Stimulated activated CD8-positive, alpha-beta memory T cell treated with anti-CD3 and anti-CD28 coated beads, Interleukin-15, amount 100 ng/mL, for 4 hours (primary cell): Measurements from ENCODE around the gene SHOC2.

Source experiments
- DNase-seq, 2 donors: peaks; one replicate each; pipeline ENCODE4 v3.0.0-alpha.2; 2020; ENCODE audit warnings: low read depth in 2 of 2

Gene SHOC2

DNA sequence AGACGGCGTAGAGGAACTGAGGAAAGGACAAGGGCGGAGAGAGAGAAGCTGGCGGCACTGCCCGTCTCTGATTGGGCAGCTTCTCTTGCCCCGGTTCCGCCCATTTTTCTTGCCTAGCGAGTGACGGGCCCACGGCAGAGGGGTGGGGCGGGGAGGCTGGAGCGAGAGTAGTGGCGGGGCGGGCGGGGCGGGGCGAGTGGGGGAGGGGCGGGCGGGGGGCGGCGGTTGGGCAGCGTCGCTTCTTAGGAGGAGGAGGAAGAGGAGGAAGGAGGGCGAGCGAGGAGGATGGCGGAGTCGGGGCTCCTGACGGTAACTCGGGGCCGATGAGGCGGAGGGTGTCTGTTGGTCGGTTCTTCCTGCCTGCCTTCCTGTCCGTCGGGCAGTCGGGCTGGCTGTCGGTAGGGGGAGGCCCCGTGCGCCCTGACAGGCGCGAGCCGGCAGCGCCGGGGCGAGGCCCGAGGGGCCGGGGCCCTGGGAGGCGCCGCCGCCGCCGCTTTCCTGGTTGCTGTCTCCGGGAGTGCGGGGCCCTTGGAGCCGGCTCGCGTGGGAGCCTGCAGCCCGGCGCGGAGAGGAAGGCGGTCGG, at the start of gene SHOC2:
TSS of gene SHOC2 (plus strand) at position 256 of the 583 bp plus-strand sequence. CDS start 44,755 bp downstream, outside the sequence.
- DNase-seq, result peak; percentile 97 to 99

DNA sequence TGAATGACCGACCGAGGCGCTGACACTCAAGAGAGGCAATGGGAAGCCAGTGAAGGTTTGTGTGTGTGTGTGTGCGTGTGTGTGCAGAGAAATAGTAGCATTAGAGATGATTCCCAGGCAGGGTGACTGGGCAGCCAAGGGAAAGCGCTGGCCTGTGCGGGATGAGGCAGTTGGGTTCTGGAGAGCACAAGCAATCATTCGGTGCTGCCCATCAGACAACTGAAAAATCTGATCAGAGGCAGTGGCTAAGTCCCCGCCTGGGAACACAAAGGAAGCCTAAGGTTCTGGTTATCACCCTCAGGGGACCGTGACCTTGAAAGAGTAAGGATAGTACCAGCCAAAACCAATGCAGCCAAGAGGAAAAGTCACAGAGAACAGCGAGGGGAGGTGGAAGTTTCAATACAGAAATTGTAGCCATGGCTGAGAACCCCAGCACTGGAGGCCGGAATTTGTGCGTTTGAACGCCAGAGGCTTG, 48.5 kb upstream of the SHOC2 start:
- no peak for DNase-seq

DNA sequence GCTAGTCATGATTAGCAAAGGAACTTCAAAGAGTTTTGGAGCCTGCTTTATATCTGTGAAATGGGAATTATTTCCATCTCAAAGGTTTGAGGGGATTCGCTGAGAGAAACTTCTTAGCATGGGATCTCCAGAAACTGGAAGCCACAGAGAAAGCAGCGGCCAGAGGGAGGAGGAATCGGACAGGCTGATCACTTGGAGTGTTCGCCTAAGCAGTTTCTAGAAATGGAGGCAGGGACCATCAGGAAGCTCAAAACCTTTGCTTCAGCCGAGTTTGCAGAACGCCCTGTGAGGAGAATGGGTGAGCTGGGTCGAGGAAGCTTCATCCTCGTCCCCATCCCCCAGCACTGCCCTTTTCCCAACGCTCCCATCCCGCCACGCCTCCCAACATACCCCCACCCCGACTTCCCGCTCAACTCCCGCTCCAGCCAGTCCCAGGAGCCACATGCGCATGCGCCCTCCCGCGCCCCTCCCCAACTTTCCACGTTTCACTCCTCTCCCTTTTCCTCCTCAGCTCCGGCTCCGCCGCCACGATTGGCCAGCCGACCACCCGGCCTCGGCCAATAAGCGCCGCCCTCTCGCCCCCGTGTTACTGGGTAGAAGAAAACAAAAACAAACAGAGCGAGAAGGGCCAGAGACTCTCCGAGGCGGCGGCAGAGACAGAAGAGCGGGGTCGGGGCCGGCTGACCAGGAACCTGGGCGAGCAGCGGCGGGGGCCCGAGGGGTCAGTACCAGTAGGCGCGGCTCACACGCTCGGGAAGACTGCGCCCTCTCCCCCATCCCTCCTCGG, 47.9 kb upstream of the SHOC2 start, which contains the start of gene PDCD4:
TSS of gene PDCD4 (plus strand) at position 631 of the 787 bp plus-strand sequence. CDS start 4,100 bp downstream, outside the sequence.
- DNase-seq, result peak; percentile 85 to 91

- DNase-seq, result peak; percentile 49 to 60
These were observed 47.0 kb upstream of the SHOC2 start for GRCh38 chr10:110872145-110872983.

DNA sequence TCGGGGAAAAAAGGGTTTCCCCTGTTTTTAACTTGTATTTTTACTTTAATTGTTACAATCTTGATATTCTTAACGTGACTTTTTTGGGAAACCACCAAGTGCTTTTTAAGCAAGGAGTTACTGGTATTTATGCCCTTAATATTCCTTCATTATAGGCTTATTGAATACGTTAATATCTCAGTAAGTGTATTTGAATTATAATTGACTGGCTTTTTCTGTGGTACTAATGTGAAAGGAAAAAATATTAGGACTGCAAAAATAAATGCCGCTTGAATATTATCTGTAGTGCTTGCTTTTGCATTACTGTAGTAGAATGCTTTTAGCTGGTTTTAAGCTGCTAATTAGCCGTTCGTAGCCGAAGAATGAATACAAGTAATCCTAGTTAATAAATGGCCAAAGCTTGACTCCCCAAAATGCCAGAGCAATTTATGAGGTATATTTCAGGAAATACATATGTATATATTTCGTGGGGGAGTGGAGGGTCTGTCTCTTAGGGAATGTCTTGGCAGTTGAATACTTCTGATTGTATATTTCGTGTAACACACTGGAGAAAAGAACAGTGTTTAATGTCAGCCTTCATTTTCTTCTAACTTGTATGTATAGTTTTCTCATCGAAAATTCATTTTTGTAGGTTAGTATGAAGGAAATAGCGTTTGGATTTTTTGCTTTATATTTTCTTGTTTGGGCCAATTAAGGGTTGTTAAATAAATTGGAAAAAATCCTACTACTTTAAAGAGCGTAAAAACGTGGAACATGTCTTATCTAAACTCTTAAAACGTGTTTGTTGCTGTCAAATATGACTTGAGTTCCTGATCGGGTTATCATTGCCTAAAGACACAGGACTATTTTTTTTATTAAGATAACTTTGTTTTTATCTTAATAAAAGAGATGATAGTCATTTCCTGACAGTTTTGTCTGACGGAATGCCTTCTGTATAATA, 46.1 kb upstream of the SHOC2 start:
- no peak for DNase-seq

- no peak for DNase-seq
These were observed 45.5 kb upstream of the SHOC2 start for GRCh38 chr10:110873951-110874350.

DNA sequence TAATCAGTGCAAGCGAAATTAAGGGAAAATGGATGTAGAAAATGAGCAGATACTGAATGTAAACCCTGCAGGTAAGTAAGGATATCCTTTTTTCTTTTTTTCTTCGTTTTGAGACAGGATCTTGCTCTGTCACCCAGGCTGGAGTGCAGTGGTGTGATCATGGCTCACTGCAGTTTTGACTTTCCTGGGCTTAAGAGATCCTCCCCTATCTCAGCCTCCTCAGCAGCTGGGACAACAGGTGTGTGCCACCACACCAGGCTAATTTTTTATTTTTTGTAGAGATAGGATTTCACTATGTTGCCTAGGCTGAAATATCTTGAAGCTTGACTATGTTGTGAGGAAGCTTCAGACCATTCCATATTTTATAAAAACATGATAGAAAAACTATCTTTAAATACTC, 43.4 kb upstream of the SHOC2 start:
- no peak for DNase-seq

DNA sequence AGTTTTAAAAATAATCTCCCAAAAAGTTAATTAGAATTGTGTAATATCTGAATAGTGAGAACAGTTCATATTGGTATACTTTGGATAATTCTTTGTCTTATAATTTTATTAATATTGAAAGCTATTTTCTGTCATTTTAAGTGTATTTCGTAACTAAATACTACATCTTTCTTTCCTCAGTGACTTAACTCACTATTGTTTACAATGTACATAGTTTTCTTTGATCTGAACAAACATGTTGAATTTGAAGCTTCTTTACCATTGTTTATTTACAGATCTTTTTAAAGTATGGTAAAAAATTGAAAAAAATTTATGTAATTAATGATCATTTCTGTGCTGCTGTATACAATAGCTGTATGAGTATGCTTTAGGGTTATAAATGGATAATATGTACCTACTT, 42.6 kb upstream of the SHOC2 start:
- DNase-seq, result no peak

DNA sequence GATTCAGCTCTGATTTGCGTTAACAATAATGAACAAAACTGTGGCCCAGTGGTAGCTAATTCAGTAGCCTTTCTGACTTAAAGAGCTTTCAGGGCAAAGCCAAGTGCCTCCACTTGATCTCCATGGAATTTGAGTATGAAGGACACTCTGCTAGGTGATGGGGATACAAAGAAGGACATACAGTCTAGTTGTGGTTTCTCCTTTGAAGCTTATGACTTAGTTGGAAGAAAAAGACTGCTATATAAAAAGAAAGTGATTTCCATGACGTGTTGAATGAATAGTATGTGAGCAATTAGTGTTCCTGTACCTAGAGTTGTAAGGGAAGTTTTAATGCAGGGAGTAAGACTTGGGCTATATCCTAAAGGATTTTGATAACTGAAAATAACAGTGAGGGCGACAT, 39.4 kb upstream of the SHOC2 start:
- DNase-seq, result no peak

DNA sequence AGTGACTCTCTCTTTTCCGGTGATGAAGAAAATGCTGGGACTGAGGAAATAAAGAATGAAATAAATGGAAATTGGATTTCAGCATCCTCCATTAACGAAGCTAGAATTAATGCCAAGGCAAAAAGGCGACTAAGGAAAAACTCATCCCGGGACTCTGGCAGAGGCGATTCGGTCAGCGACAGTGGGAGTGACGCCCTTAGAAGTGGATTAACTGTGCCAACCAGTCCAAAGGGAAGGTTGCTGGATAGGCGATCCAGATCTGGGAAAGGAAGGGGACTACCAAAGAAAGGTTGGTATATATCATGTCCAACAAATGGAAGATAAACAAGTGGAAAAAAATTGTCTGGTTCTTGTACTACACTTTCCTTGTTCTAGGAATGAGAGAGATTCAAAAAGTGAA, 38.2 kb upstream of the SHOC2 start:
- DNase-seq, result no peak

DNA sequence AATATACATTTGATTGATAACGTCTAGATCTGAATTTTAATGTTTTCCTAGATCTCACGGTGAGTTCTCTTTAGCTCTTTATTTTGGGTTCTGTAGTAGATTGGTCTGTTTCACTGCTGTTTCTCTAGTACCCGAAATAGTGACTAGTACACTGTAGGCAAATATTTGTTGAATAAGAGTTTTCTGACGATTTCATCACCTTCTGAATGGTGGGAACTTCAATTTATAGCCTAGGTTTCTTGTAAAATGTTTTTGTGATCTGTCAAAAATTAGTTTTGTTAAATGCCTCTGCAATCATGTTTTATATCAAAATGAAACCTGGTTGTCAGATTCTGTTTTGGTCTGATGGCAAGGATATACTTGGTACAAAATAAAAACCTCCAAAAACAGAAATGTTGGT, 37.5 kb upstream of the SHOC2 start:
- no peak for DNase-seq

DNA sequence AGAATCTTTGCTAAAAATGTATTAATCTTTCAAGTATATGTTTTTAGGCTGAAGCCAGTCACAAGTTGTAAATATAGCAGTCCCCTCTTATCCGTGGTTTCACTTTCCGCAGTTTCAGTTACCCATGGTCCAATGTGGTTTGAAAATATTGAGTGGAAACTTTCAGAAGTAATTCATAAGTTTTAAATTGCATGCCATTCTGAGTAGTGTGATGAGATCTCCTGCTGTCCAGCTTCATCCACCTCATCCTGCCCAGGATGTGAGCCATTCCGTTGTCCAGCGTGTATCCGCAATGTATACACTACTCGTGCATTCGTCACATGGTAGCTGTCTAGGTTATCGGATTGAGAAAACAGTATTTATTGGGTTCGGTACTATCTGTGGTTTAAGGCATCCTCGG, 35.5 kb upstream of the SHOC2 start:
- no peak for DNase-seq

DNA sequence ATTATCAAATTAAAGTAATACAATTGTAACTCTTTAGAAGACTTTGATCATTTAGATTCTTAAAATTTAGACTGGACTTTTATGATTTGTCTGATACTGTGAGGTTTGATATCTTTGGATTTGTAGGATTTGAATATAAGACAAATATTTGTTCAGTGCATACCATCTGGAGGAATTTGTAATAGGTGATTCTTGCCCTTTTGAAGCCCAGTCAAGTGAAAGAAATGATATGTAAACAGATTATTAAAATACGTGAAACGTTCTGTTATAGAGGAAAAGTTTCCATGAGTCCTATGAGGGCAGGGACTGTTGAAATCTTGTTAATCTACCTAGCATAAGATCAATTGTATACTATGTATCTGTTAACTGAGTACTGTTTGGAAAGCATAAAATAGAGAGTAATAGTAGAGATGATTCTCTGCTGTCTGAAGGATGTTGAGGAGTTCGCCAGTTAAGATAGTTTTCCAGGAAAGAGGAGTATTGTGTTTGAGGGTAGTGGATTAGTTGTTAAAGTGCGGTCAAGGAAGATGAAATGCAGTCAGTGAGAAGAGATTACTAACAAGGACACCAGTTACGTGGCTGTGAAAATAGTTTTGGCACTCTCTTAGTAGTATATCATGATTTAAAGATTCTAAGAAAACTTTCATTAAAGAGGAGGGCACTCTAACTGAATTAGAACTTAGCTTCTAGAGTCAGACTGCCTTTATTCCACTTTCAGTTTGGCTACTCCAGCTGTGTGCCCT, 33.3 kb upstream of the SHOC2 start:
- DNase-seq, result no peak

DNA sequence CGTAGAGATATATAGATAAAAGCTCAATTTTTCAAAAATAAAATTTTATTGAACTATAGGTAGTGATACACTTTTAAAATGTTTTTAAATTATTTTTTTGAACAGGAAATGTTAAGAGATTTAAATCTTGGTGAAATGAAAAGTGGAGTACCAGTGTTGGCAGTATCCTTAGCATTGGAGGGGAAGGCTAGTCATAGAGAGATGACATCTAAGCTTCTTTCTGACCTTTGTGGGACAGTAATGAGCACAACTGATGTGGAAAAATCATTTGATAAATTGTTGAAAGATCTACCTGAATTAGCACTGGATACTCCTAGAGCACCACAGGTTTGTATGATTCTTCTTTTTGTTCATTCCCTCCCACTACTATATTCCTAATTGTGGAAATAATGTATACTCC, 31.8 kb upstream of the SHOC2 start:
- no peak for DNase-seq

DNA sequence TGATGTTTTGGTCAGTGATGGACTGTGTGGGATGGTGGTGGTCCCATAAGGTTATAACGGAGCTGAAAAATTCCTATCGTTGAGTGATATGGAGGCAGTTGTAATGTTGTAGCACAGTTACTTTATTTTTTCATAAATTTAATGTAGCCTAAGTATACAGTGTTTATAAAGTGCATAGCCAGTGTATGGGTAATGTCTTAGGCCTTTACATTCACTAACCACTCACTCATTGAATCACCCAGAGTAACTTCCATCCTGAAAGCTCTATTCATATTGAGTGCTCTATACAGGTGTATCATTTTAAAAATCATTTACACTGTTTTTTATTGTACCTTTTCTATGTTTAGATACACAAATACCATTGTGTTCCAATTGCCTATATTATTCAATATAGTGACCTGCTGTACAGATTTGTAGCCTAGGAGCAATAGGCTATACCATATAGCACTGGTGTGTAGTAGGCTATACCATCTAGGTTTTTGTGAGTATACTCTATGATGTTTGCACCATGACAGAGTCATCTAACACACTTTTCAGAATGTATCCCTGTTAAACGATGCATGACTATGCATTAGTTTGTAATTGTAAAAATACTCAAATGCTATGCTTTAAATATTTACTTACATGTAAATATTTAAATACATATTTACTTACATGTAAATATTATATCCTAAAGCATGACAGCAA, 26.7 kb upstream of the SHOC2 start:
- DNase-seq, result no peak

DNA sequence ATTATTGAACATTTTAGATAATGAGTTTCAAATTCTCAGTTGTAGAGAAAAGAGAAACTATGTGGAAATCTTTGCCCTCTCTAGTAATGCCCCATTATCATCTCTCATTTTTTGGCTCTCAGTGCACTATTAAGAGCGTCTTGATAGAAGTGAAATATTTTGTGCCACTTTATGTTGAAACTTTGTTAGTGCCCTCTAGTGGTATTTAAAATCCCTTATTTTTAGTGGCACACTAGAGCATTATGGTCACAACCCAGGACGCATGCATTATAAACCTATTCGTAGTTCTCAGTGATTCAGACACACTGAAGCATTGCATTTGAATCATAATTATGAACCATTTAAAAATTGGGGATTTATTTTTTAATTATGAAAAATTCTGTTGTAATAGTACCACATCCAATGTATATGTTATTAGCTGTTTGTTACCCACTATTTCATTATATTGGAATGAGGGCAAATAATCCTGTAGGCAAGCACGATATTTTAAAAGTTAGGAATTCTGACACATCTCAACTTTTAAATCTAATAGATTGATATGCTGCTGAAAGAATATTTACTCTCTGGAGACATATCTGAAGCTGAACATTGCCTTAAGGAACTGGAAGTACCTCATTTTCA, 25.7 kb upstream of the SHOC2 start:
- no peak for DNase-seq

- no peak for DNase-seq
These were observed 22.2 kb upstream of the SHOC2 start for GRCh38 chr10:110897184-110897583.

DNA sequence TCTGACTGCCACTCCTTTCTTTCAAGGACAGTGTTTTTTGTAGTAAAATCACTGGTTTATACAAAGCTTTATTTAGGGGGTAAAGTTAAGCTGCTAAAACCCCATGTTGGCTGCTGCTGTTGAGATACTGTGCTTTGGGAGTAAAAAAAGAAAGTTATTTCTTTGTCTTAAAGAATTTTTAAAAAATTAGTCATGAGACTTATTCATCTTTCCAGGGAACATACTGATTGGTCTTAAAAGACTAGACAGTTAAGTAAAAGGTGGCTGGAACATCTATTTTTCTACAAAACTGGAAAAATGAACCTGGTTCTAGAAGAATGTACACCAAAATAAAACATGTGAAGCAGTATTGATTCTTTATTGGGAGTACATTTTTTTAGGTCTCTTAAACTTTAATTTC, 21.0 kb upstream of the SHOC2 start:
- DNase-seq, result no peak

DNA sequence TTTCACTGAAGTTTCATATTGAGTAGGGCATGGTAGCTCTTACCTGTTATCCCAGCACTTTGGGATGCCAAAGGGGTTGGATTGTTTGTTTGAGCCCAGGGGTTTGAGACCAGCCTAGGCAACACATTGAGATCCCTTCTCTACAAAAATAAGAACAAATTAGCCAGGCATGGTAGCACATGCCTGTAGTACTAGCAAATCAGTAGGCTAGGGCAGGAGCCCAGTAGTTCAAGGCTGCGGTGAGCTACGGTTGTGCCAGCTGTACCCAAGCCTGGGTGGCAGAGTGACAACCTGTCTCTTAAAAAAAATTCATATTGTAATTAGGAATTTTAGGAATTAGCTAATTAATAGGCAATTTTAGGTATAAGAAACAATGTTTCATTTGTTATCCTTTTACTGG, 18.4 kb upstream of the SHOC2 start:
- DNase-seq, result no peak
